Vagina (tissue), 2 donors: ENCODE measurements around the gene GPC4.

Experiments
- POLR2A ChIP-seq, 2 donors: fragments of 450-650 bp; IDR thresholded peaks; one replicate each; pipeline ENCODE4 v1.6.1; 2017; ENCODE audit warnings: antibody characterized with exemption in 2 of 2, mild to moderate bottlenecking in 2 of 2, moderate library complexity in 2 of 2
- POLR2AphosphoS5 ChIP-seq, 2 donors: sonication (generic); formaldehyde crosslinking; IDR thresholded peaks; one replicate each; pipeline ENCODE4 v1.9.0; 2017; ENCODE audit warnings: antibody characterized with exemption in 2 of 2, mild to moderate bottlenecking in 2 of 2, low read depth in 1 of 2; ENCODE audit not compliant: insufficient read depth in 1 of 2
- TF ChIP-seq, protein P1 (sequence below), 3 experiments: fragments of 450-650 bp in 2 of 3; fragments of 200-600 bp in 1 of 3; sonication (generic) in 1 of 3; IDR thresholded peaks; one replicate each; pipeline ENCODE4 v1.5.1; 2017 to 2019; ENCODE audit warnings: antibody characterized with exemption in 3 of 3, mild to moderate bottlenecking in 2 of 3, moderate library complexity in 2 of 3

DNA sequence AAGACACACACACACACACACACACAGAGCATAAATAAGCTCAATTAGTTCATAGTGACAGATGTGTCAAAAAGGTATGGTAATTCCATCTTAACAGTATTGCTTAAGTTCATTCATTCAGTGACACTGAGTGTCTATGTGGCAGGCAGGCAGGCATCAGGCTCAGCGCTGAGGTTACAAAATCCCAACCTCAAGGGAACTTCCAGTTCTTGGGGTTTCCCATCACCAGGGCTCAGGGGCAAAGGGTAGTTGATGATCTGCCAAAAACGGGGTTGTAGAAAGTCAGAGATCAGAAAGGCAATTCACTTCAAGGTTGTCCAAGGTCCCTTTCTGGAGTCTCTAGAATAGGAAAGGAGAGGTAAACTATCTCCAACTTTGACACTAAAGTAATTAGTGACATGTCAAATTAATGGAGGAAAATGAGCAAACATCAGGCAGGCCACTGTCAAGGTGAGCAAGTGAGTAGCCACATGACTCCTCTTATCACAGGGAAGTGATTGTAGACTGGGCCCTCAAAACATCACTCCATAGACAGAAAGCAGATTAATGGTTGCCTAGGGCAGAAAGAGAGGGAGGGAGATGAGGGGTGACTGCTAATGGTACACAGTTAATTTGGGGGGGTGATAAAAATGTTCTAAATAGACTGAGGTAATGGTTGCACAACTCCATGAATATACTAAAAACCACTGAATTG, 41.8 kb downstream of the GPC4 start:
- TF ChIP-seq POLR2A (IDR thresholded peaks at IDR 0.05), result no peak
- TF ChIP-seq, protein P1, sequence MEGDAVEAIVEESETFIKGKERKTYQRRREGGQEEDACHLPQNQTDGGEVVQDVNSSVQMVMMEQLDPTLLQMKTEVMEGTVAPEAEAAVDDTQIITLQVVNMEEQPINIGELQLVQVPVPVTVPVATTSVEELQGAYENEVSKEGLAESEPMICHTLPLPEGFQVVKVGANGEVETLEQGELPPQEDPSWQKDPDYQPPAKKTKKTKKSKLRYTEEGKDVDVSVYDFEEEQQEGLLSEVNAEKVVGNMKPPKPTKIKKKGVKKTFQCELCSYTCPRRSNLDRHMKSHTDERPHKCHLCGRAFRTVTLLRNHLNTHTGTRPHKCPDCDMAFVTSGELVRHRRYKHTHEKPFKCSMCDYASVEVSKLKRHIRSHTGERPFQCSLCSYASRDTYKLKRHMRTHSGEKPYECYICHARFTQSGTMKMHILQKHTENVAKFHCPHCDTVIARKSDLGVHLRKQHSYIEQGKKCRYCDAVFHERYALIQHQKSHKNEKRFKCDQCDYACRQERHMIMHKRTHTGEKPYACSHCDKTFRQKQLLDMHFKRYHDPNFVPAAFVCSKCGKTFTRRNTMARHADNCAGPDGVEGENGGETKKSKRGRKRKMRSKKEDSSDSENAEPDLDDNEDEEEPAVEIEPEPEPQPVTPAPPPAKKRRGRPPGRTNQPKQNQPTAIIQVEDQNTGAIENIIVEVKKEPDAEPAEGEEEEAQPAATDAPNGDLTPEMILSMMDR (IDR thresholded peaks at IDR 0.05), result no peak
- TF ChIP-seq POLR2AphosphoS5 (IDR thresholded peaks at IDR 0.05; ENCODE audit: insufficient read depth in 1 of 2, low read depth in 1 of 2), result no peak
